ENCODE data around the gene AUTS2.

Gene AUTS2

DNA sequence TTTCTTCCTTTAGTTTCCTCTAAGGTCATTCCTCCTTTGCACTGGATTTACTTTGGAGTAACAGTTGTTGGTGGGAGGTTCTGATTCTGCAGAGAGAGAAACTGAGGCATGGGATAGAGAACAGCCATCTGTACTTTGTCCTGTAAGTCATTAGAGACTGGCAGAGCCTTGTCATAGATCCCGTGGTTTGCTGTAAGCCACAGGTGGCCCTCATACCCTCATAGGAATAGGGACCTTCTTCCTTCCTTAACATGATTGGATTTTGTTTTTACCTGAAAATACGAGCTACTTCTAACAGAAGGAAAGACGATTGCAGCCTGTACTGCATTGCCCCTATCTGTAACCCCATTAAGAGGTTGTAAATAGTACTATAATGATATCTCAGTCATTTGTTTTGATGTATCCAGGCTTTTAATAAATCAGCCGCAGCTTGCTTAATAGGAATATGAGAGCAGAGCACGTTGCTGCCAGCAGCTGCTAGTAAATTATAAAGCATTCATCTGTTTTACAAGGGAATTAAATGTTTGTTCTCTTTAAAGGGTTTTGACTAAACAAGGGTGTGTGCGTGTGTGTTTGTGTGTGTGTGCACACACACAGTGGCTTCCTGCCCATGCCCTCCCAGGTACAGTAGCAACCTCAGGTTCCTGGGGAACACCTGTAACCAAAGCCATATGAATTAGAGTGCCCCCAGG is 249.8 kb downstream of the AUTS2 start:
- no peak for DNase-seq (ENCODE audit: low read depth, low spot score)

DNA sequence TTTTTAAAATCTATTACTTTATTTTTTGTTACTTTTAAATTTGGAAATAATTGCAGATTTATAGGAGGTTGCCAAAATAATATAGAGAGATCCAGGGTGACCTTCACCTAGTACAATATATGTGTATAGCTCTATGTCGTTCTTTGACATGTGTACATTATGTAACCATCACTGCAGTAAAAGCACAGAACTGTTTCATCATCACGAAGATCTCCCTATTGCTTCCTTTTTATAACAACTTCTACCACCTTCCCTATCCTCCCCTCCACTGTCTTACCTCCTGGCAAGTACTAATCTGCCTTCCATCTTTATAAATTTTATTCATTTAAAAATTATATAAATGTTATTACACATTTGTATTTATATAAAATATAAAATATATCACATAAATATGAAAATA is 251.0 kb downstream of the AUTS2 start:
- no peak for DNase-seq (ENCODE audit: low read depth, low spot score)

DNA sequence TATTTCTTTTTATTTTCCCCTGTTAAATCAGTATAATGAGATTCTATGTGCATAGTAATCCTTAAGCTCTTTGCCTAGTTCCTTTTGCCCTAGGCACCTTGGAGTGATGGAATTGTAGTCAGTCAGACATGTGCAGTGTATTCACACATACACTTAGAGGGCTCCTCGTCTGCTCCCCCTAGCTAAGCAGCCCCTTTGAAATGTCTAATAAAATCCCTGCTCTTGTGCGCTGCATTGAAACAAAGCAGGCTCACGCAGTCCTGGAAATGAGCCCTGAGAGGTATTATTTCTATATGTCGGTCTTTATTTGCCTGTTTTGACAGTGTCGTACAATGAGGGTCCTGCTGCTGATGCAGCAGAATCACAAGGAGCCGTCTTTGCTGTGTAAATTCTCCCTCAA is 258.7 kb downstream of the AUTS2 start:
- DNase-seq (ENCODE audit: low read depth, low spot score) = no peak

DNA sequence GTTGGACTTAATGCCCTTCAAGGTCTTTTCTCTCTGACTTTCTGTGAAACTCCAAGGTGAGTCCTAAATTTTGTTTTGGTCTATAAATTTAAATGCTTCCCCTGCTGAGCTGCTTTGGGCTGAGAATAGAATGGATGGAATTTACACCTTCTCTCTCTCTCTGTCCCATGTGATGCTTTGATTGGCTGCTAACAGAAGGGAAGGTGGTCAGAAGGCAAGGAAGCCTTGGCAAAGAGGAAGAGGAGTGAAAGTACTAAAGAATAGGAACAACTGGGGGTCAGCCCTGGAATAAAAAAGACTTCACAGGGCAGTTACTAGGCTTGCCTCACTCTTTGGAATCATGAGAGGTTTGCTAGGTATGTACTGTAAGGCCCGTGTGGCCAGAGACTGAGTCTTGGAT is 260.2 kb downstream of the AUTS2 start:
- no peak for DNase-seq (ENCODE audit: low read depth, low spot score)

DNA sequence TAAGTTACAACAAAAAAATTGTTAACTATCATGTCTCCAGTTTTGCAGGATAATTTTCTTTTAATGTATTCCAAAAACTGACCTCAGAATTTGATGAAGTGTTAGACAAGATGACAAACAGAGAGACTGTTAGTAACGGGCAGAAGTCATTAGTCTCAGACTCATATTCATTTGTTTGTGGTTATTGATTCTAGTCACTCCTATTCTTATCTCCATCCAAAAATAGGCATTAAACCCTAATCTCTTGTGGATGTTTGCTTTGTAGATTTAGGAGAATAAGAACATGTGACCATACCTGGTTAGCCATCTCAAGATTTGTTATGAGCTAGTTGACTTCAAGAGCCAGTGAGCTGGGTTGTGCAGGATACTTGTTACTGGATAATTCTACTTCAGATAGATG is 261.1 kb downstream of the AUTS2 start:
- DNase-seq (ENCODE audit: low read depth, low spot score) = no peak

DNA sequence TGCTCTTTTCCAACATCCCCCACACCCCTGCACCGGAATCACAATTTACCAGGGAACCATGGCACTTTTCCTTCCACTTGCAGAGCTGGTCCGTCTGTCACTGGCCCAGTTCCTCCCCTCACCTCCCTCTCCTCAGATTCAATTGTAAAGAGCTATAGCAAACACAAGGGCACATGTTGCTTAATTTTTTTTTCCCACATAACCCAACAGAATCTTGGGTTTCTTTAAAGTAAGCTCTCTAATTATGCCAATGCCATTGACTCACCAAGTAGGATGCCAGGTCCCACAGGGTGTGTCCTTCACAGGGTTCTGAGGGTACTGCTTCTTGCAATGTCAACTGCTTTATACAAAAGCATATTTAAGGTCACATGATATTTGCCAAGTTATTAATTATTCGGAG is 262.2 kb downstream of the AUTS2 start:
- no peak for DNase-seq (ENCODE audit: low read depth, low spot score)

DNA sequence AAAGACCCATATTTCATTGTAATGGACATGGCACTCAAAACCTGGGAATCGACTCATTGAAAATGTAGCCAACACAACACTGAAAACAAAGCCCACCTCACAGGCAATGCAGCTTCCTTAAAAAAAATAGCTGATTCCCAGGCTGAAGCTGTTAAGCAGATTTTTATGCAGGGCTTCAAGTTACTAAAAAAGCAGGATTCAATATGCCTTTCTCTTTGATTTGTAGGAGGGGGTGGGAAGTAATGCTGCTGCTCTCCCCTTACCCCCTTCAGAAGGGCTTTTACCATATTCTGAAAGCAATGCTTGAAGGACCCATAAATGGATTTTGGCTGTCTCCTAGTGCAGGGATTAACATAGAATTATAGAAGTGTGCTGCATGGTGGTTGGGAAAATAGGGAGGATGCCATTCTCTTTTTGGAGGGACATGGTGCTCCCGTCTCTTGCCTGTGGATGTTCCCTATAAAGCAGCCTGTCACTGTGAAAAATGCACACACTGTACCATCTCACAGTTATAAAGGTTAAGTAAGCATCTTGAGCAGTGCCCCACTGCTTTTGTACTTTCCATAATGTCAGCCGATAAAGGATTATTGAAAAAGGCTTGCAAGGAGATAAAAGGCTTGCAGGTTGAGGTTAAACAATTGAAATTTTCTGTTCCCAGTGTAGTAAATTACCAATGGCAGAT is 262.8 kb downstream of the AUTS2 start:
- no peak for DNase-seq (ENCODE audit: low read depth, low spot score)

DNA sequence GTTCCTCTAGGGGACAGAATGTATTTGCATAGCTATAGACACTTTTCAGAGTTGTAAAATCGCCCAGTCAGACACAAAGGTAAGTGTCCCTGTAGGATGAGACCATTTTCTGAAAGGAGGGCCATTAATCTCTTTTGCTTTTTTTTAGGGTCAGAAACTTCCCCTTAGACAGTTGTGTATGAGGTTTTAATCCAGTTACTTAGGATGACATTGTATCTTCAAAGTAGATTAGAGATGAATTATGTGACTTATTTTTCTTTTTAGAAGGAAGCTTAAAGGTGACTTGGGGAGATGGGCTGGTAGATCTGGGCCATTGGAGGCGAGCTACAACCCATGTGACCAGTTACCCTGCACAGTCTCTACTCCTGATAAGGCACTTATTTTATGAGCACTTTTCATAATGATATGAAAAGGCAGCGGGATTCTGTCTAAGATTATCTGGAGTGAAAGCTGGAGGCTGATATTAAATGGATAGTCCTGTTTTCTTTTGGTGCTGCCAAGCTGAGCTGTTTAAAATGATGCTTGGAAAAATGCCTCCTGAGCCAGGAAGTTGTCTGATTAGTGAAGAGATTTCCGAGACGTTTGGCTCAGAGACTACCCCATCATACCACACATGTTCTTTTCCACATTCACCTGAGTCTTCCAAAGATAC is 264.3 kb downstream of the AUTS2 start:
- DNase-seq (ENCODE audit: low read depth, low spot score) = no peak

DNA sequence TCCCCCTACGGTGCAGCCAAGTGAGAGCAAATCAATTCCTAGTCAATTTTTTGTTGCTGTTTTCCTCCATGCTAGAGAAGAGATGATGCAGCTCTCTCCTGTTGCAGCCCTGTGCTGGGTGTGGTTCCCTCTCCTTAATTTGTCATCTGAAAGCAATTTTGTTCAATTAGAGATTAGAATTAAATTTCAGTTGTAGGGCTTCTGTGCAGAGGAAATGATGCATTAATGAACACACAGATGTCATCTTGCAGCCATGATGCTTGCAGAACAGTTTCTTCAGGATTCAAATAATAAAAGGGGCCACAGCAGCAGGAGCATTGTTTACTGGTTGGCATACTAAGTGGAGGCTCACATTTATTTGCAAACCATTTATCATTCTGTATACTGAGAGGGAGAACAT is 266.0 kb downstream of the AUTS2 start:
- no peak for DNase-seq (ENCODE audit: low read depth, low spot score)

DNA sequence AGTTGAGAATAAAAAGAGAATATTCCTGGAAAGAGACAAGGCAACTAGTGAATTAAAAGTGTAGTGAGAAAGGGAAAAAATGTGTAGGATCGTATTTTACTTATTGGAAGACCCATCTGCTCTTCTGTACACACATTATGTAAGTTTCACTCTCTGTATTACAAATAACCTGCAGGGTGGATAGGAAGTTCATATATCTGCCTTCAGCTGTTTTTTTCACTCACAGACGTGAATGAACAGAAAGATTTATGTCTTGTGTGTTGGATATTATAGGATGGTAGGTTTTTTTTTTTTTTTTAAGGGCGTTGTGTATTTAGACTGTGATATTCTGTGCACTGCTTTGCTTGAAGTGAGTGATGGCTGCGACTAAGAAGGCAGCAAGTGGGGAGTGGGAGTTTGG is 266.5 kb downstream of the AUTS2 start:
- DNase-seq (ENCODE audit: low read depth, low spot score) = no peak

DNA sequence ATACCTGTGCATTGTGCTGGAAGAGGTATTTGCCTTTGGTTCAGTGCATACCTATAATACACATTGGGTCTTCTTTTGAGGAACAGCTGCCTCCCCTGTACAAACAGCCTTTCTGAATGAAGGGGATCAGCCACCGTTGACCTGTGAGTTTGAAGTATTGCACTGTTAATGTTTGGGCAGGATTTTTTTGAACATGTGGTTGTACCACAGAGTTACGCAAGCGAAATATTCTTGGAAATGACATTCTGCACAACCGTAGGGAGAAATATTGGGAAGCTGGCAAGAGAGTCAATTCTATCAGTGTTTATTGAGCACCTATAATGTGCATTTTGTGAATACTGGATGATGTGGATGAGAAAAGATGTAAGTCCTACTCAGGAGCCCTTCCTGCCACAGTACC is 270.6 kb downstream of the AUTS2 start:
- DNase-seq (ENCODE audit: low read depth, low spot score) = no peak

DNA sequence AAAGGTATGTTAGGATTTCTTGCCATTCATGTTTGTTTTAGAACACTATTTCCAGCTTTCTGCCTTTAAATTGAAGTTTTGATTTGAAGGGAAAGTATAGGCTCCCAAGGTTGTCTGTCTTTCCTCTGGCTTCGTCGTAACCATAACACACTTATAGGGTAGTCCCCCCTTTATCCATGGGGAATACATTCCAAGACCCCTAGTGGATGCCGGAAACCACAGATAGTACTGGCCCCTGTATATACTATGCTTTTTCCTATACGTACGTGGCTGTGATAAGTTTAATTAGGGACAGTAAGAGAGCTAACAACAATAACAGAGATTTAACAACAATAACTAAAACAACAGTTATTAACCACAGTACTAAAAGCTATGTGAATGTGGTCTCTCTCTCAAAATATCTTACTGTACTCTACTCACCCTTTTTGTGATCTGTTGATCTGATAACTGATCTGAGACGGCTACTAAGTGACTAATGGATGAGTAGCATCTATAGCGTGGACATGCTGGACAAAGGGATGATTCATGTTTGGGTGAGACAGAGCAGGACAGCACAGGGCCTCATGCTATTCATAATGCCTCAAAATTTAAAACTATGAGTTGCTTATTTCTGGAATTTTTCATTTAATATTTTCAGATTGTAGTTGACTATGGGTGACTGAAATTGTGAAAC is 273.1 kb downstream of the AUTS2 start:
- DNase-seq (ENCODE audit: low read depth, low spot score) = no peak

DNA sequence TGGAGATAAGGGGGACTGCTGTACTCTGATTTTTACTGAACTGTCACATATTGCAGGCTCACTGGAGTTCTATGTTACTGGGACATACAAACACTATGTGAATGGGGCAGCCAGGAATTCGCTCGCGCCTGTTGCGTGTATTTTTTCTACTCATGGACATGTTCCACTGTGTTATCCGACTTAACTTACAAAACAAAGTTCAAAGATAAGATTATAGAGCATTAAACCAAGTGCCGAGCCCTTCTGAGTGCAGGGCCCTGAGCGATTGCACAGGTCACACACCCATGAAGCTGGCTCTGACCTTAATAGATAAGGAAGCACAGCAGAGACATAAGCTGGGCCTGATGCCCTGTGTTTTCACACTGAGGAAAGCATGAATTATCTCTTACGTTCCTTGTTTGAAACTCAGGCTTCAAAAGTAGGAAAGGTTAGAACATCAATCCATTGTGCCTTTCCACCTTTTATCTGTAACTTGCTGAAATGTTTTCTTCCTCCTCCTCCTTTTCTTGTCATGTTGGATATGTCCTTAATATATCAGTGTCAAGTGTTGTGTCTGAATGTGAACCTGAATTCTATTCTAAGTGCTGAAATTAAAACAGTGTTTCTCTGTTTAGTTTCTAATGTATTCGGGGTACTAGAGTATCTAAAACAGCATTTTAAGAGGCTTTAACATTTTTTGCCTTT is 273.8 kb downstream of the AUTS2 start:
- no peak for DNase-seq (ENCODE audit: low read depth, low spot score)

DNA sequence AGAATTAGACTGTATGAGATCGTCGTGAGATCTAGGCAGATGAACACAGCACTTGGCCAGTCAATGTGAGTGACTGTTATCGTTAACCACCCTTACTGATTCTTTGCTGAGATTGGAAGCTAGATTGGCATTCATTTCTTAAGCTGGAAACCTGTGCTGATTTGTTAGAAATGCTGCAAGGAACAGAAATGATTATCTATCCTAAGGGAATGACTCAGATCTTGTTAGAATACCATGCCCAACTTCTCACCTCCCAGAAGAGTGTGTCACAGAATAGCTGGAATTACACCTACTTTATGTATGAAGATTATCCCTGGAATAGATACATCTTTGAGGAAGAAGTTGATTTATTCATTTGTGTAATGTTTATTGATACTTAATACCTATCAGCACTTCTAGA is 275.2 kb downstream of the AUTS2 start:
- DNase-seq (ENCODE audit: low read depth, low spot score) = no peak

DNA sequence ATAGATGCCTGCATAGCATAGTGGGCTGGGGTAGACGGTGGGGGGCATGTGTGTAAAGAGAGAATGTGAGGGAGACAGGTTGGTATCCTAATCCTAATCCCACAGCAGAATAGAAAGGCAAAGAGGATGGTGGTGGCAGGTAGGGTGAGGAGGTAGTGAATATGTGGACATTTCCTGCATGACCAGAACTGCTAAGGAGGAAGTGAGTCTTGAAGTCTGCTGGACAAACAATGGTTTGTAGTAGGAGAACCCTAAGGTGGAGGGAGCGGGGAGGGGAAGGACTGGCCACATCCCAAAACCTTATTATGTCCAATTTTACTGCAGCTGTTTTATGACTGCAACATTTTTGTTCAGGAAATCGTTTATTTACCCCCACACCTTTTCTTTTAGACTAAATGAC is 279.7 kb downstream of the AUTS2 start:
- DNase-seq (ENCODE audit: low read depth, low spot score) = no peak

DNA sequence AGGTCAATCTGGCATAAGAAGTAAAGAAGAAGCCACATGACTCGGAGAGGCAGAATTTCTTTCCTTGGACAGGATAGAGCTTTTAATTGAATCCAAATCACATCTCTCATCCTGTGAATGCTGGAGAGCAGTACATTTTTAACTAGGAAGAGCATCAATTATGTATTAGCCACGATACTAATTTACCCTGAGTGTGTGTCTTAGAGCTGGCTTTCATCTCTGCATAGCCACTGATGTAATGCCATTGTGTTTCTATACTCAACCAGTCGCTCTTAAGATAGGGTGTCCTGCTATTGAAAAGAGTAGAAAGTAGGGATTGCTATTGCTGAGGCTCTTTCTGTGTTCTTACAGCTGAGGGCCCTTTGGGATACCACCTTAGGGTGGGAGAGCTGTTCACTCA is 280.3 kb downstream of the AUTS2 start:
- DNase-seq (ENCODE audit: low read depth, low spot score) = no peak

DNA sequence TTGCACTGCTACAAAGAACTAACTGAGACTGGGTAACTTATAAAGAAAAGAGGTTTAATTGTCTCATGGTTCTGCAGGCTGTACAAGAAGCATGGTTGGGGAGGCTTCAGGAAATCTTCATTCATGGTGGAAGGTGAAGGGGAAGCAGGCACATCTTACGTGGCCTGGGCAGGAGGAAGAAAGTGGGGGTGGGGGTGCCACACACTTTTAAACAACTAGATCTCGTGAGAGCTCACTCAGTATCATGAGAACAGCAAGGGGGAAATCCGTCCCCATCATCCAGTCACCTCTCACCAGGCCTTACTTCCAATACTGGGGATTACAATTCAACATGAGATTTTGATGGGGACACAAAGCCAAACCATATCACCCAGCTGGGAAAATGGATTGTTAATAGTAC is 281.7 kb downstream of the AUTS2 start:
- DNase-seq (ENCODE audit: low read depth, low spot score) = no peak

DNA sequence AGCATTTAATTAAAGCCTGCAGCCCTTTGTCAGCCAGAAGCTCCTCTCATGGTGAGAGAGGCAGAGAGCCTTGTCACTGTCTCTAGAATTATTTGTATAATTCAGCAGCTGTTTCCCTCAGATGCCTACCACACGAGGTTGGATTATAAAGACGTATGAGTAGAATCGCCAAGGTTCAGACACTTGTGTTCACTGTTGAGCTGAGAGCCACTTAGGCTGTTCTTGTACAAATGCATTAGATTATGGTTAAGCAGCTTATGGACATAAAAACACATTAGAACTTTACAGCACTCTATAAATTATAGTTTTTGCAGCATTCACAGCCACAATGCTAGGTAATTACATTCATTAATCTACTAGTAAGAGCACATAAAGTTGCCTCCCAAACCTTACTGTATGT is 282.6 kb downstream of the AUTS2 start:
- DNase-seq (ENCODE audit: low read depth, low spot score) = no peak

DNA sequence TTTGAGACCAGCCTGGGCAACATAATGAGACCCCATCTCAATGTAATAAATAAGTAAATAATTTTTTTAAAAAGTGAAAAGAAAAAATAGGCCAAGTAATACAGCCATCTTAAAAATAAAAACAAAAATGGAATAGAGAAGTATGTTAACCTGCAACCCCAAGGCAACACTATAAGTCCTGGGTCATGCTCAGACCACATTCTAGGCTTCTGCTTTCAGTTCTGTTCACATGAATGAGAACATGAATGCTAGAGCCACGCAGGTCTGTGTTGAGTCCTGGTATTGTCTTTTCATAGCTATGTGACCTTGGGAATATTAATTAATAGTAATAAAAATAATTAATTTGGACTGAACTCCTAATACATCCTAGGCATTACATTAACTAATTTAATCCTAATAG is 284.0 kb downstream of the AUTS2 start:
- no peak for DNase-seq (ENCODE audit: low read depth, low spot score)

DNA sequence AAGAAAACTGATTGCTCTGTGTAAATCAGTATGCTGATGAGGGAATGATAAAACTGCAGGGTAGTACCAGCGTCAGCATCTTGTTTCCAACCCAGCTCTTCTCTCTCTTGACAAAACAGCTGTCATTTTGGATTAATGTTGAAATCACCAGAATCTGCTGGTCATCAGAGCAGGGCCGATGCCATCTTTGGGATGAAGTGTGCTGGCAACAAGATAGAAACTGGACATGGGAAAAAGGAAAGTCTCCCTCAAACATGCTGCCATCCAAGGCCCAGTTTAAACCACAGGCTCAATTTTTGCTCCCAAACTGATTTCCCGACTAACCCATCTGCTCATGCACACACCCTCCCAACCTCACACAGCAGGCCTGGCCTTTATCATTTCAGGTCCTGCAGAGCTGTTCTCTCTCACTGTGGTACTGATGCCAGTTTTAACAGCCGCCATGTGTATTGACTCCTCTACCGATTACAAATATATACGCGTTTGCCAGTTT is 285.2 kb downstream of the AUTS2 start:
- no peak for DNase-seq (ENCODE audit: low read depth, low spot score)

DNA sequence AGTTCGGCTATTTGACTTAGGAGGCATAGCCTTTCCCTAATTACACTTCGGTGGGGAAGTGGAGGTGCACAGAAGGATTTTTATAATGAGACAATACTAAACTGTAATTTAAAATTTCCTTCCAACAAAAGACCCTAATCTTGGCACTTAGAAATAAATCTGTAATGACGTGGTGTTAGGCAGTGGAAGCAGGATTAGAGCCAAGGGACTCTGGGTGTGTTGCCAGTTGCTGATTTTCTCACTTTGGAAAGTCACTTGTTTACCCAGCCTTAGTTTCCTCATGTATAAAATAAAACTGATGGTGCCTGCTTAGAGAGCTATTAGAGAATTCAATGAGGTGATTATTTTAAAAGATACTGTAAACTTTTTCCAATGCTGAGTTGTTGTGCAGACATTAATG is 287.2 kb downstream of the AUTS2 start:
- no peak for DNase-seq (ENCODE audit: low read depth, low spot score)
